HG03565 (cell line): ENCODE data around the gene PRKCG.
"Not testable (repeated sequence)": the region's sequence is repeated elsewhere in the genome, so short reads cannot be mapped to it uniquely, and the experiment has no call there.

Source experiments
- ATAC-seq: cut with Tn5 transposase; IDR thresholded peaks from one replicate; pipeline ENCODE4 v1.9.1; 2021; ENCODE audit warnings: mild to moderate bottlenecking, moderate library complexity; ENCODE audit not compliant: unreplicated experiment

PRKCG gene

DNA sequence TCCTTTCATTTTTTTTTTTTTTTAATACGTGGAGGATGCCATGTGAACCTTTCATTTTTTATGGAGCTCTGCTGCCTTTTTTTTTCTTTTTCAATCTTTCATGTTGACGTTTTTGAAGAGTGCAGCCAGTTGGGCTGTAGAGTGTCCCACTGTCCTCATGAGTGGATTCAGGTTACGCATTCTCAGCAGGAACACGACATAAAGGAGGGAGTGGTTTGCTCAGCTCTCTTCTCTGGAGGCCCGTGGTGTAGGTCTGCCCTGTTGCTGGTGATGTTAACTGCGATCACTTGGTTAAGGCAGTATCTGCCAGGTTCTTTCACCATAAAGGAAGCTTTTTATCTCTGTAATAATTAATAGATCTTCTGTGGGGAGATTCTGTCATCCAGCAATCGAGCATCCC lies 54.0 kb downstream of the PRKCG start:
- no peak for ATAC-seq

DNA sequence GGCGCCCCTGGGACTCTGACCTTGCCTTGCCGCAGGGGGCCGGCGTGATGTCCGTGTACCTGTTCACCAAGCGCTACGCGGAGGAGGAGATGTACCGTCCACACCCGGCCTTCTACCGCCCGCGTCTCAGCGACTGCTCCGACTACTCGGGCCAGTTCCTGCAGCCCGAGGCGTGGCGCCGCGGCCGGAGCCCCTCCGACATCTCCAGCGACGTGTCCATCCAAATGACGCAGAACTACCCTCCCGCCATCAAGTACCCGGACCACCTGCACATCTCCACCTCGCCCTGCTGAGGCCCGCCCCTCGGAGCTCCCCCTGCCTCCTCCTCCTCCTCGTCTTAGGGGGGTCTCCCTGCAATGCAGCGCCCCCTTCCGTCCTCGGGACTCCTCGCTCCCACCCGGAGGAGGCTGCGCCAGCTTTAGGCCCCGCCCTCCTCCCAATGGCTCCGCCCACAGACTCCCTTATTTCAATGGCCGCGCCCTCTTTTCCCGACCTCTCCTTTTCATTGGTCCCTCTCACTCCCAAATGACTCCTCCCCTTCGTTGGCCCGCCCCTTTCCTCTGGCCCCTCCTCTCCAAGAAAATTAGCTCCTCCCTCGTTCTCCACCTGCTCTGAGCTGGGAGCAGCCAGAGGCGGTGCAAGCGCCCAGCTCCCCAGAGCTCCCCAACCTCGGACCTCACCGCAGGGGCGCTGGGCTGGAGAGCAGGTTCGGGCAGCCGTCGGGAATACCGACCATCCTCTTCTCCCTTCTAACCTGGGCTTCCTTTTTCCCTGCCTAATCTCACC lies 60.2 kb downstream of the PRKCG start:
- no peak for ATAC-seq

DNA sequence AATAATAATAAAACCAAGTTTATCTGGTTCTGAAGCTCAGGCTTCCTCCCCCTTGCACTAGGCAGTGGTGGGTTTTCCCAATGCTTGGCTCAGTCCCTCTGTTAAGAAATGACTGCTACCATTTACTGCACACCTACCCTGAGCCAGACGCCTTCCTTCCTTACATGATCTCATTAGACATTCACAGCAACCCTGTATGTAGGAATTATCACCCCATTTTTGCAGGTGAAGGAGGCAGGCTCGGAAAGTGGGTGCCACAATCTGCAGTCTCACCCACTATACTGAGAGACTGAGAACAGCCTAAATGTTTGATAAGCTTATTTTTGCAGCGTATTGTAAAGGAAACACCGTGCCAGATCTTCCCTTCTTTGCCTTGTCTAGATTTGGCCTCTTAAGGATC lies 62.4 kb downstream of the PRKCG start:
- ATAC-seq, result no peak

DNA sequence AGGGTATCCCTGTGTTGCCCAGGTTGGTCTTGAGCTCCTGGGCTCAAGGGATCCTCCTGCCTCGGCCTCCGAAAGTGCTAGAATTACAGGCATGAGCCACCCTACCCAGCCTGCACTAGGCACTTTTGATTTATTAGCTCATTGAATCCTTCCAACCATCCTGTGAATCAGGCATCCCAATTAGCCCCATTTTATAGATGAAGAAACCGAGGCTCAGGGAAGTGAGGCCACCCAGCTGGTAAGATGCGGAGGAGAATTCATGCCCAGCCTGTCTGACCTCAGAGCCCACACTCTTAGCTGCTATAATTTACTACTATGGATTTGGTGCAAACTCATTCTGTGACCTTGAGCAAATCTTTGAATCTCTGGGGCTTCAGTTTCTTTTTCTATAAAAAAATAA lies 62.9 kb downstream of the PRKCG start:
- no peak for ATAC-seq

DNA sequence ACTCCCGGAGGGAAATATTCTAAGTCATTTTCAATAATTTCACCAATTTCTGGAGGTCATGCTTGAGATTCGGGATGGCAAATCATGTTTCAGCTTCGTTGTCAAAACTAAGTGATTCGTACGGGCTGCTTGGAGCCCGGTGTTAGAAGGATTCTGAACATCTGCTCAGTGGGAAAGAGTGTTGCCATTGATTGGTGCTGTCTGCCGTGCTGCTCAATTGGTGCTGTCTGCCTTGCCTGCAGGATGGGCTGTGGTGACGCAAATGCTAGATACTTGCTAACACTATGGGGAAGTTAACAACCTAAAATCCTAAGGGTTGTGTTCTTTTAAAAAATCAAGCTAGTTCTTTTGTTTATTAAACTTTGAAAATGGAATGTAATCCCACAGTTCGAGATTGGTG lies 63.4 kb downstream of the PRKCG start:
- ATAC-seq, result no peak

DNA sequence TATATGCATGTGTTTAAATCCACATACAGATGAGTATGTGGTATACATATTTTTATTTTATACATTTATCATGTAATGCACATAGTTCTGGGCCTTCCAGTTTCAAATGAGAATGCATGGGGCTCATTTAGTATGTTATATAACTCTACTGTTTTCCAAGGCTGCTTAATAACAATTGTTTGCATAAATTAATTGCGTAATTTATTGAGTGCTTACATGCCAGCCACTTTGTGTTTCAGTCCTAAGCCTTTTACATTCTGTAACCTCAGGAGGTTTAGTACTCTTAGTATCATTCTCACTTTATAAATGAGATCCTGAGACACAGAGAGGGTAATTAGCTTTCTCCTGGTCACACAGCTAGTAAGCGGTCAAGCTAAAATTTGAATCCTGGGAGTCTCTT lies 64.0 kb downstream of the PRKCG start:
- ATAC-seq, result no peak

DNA sequence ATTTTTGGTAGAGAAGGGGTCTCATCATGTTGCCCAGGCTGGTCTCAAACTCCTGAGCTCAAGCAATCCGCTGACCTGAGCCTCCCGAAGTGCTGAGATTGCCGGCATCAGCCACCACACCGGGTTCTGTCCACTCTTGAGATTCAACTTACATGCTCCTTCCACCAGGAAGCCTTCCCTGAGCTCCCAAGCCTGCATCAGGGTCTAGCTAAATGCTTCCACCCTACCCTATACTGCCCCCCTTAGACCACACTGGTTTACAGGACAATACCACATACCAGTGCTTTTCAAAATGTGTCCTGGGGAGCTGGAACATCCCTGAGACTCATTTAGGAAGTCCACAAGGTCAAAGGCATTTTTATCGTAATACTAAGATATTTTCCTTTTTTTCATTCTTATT lies 65.6 kb downstream of the PRKCG start:
- ATAC-seq, result no peak

DNA sequence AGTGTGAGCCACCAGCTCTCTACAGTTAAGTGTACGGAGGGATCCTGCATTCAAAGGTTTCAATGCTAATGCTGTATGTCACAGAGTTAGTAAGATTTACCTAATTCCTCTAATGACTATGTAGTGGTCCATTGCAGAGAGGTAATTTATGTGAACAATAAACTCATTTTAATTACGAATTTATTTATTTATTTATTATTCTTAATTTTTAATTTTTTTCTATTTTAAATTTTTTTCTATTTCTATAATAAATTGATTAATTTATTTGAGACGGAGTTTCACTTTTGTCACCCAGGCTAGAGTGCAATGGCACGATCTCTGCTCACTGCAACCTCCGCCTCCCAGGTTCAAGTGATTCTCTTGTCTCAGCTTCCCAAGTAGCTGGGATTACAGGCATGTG lies 66.6 kb downstream of the PRKCG start:
- ATAC-seq, result not testable (repeated sequence)

DNA sequence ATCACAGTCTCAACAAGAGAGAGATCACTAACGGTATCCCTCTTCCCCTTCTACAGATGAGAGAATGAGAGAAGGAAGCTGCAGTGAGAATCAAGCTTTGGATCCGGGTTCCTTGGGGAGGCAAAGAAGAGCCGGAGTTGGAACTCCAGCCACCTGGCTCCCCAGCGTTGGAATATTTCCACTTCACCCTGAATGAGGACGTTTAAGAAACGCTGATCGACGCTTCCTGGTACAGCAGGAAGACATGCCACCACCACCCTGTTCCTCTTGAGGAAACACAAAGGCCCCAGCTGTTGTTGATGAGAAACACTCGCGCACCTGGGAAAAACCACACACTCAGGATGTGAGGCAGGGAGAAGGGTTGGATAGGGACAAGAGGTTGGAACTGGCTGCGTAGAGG lies 69.4 kb downstream of the PRKCG start:
- no peak for ATAC-seq

DNA sequence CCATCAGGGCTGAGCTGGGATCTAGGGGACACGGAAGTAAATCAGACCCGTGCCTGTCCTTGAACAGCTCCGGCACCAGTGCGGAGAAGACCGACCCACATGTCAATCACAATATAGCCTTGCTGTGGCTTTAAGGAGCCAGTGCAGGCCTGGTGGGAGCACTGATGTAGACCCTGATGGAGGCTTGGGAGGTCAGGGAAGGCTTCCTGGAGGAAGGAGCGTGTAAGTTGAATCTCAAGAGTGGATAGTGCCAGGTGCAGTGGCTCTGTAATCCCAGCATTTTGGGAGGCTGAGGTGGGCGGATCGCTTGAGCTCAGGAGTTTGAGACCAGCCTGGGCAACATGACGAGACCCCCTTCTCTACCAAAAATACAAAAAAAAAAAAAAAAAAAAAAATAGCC lies 70.0 kb downstream of the PRKCG start:
- ATAC-seq, result no peak

DNA sequence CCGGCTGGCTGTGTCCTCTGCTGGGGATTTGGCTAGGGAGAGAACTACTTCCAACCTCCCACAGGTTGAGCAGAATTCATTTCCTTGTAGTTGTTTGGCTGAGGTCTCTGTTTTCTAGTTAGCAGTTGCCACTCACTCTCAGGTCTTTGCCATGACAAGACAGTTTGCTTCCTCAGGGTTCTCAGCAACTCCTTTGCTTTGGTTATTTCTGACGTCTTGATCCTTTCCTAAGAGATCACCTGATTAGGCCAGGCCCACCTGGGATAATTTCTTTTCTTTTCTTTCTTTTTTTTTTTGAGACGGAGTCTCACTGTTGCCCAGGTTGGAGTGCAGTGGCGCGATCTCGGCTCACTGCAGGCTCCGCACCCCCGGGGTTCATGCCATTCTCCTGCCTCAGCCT lies 71.4 kb downstream of the PRKCG start:
- no peak for ATAC-seq
